Mucosa of descending colon (tissue), 3 donors: Measurements from ENCODE around the gene TAB3. TPM values are rescaled to one million over a fixed set of nuclear protein-coding genes. Genes with fewer than 3 reads are reported as not detected.
A peak's percentile ranks its signal among the peaks of the same experiment; 100 is the strongest.

ENCODE experiments used
- ATAC-seq: fragments of 200-7000 bp; cut with Tn5 transposase; one replicate; pipeline ENCODE4 v1.9.1; 2020; ENCODE audit warnings: mild to moderate bottlenecking, moderate library complexity
- DNase-seq, 3 donors: peaks; one replicate each; pipeline ENCODE4 v3.0.0-alpha.2; 2020
- H3K36me3 ChIP-seq: fragments of 200-600 bp; one replicate; pipeline ENCODE4 v1.8.0; 2021; ENCODE audit warnings: low read depth, mild to moderate bottlenecking
- H3K4me1 ChIP-seq: fragments of 200-600 bp; one replicate; pipeline ENCODE4 v1.8.0; 2021; ENCODE audit warnings: low read depth, mild to moderate bottlenecking
- H3K4me3 ChIP-seq: fragments of 200-600 bp; one replicate; pipeline ENCODE4 v1.8.0; 2021; ENCODE audit warnings: mild to moderate bottlenecking
- H3K9me3 ChIP-seq: fragments of 200-600 bp; one replicate; pipeline ENCODE4 v1.8.0; 2021; ENCODE audit warnings: mild to moderate bottlenecking
- CTCF ChIP-seq: fragments of 200-600 bp; IDR thresholded peaks from one replicate; pipeline ENCODE4 v1.8.0; 2022; ENCODE audit warnings: antibody characterized with exemption, mild to moderate bottlenecking
- intact Hi-C, 2 donors: fragments of 100-400 bp; cut with DNase I in 1 of 2; cut with micrococcal nuclease in 1 of 2; formaldehyde crosslinking; loops; one replicate each; pipeline versions ENCODE4 v1.11.0 to v1.11.1; 2022; cut with DNase I, micrococcal nuclease
- total RNA-seq, 3 donors: library from RNA; stranded (reverse); fragmentation: NEBNext Ultra II Directional in 2 of 3; extraction: Animal tissue kit (Norgen Biotek cat#: 25700) in 2 of 3; gene quantifications; one replicate each; pipeline versions ENCODE4 v1.2.1 to v1.2.4, GENCODE V29; 2021 to 2023
- donor health status: DM: no; HTN: no; CAD: no; lungs with moderate emphysema.
- donor health status: DM: no; HTN: no; CAD: no.
- donor health status: DM: no; HTN: yes; CAD: no.

The TAB3 gene
- total RNA-seq, 3 donors from 2014 or later: 18.6 to 20.7 (median 20.1) TPM

- no peak for ATAC-seq
- no peak for TF ChIP-seq CTCF
- intact Hi-C loops: no loop called here
- no peaks in the 10 kb centered on the region for H3K9me3 ChIP-seq
- H3K4me3 ChIP-seq: no peak overlapping the region
- no peaks in the 10 kb centered on the region for H3K4me1 ChIP-seq
- DNase-seq: peak in 1 of 3 donors; percentile 12
- no peaks in the 10 kb centered on the region for H3K36me3 ChIP-seq
These were observed 25.1 kb downstream of the TAB3 start for GRCh38 chrX:30863974-30864373.

GRCh38 chrX:30858098-30858497 is 31.0 kb downstream of the TAB3 start:
- ATAC-seq (no peak), DNase-seq (no peak)
- Histone ChIP-seq H3K36me3 (no peaks in the 10 kb centered on the region), H3K9me3 (no peaks in the 10 kb centered on the region), H3K4me1 (no peaks in the 10 kb centered on the region), H3K4me3 (no peak overlapping the region)
- TF ChIP-seq CTCF: no peak
- intact Hi-C loops: no loop called here

GRCh38 chrX:30851449-30851848 is 37.6 kb downstream of the TAB3 start:
- H3K36me3 ChIP-seq: no peaks in the 10 kb centered on the region
- no peak overlapping the region for H3K4me3 ChIP-seq
- no peaks in the 10 kb centered on the region for H3K9me3 ChIP-seq
- ATAC-seq (no peak), DNase-seq (no peak)
- TF ChIP-seq CTCF: no peak
- intact Hi-C loops: no loop called here
- H3K4me1 ChIP-seq: no peaks in the 10 kb centered on the region

GRCh38 chrX:30835373-30835772 is 53.7 kb downstream of the TAB3 start:
- no peak for TF ChIP-seq CTCF
- DNase-seq (no peak), ATAC-seq (no peak)
- H3K36me3 ChIP-seq: no peaks in the 10 kb centered on the region
- intact Hi-C loops: no loop called here
- H3K9me3 ChIP-seq: no peaks in the 10 kb centered on the region
- H3K4me1 ChIP-seq: no peaks in the 10 kb centered on the region
- no peak overlapping the region for H3K4me3 ChIP-seq

- intact Hi-C loops: no loop called here
- TF ChIP-seq CTCF: no peak
- ATAC-seq (no peak), DNase-seq (no peak)
- no peaks in the 10 kb centered on the region for H3K36me3 ChIP-seq
- H3K4me1 ChIP-seq: no peaks in the 10 kb centered on the region
- no peaks in the 10 kb centered on the region for H3K9me3 ChIP-seq
- no peak overlapping the region for H3K4me3 ChIP-seq
These were observed 55.2 kb downstream of the TAB3 start for GRCh38 chrX:30833896-30834295.

- DNase-seq (no peak), ATAC-seq (no peak)
- H3K9me3 ChIP-seq: no peaks in the 10 kb centered on the region
- intact Hi-C loops: no loop called here
- H3K4me3 ChIP-seq: no peak overlapping the region
- no peaks in the 10 kb centered on the region for H3K36me3 ChIP-seq
- no peaks in the 10 kb centered on the region for H3K4me1 ChIP-seq
- TF ChIP-seq CTCF: no peak
These were observed 58.0 kb downstream of the TAB3 start for GRCh38 chrX:30831082-30831481.
